ENCODE measurements around the gene SLC13A4.
"Not testable (repeated sequence)": the region's sequence is repeated elsewhere in the genome, so short reads cannot be mapped to it uniquely, and the experiment has no call there.

The SLC13A4 gene

GRCh38 chr7:135704074-135704473, 23.9 kb downstream of the SLC13A4 start:
- no peak for TF ChIP-seq CTCF (conservative IDR thresholded peaks at IDR 0.05)
- no peak overlapping the region for H3K27ac ChIP-seq

- TF ChIP-seq CTCF (conservative IDR thresholded peaks at IDR 0.05), result no peak
- no peak overlapping the region for H3K27ac ChIP-seq
Observed at GRCh38 chr7:135697276-135698049, 30.5 kb downstream of the SLC13A4 start.

- no peak overlapping the region for H3K27ac ChIP-seq
Observed at GRCh38 chr7:135693558-135693957, 34.4 kb downstream of the SLC13A4 start.

GRCh38 chr7:135692606-135693005, 35.4 kb downstream of the SLC13A4 start:
- not testable (repeated sequence) for H3K27ac ChIP-seq

More at GRCh38 chr7:135693558-135693957, 34.4 kb downstream of the SLC13A4 start:
- no peak for TF ChIP-seq CTCF (conservative IDR thresholded peaks at IDR 0.05)

- no peak for TF ChIP-seq CTCF (conservative IDR thresholded peaks at IDR 0.05)
- no peak overlapping the region for H3K27ac ChIP-seq
Observed at GRCh38 chr7:135692055-135692454, 35.9 kb downstream of the SLC13A4 start.

- TF ChIP-seq CTCF (conservative IDR thresholded peaks at IDR 0.05), result no peak
- no peak overlapping the region for H3K27ac ChIP-seq
Observed at GRCh38 chr7:135690566-135690965, 37.4 kb downstream of the SLC13A4 start.

GRCh38 chr7:135687466-135687865, 40.5 kb downstream of the SLC13A4 start:
- TF ChIP-seq CTCF (conservative IDR thresholded peaks at IDR 0.05), result no peak
- no peak overlapping the region for H3K27ac ChIP-seq

GRCh38 chr7:135685306-135686084, 42.5 kb downstream of the SLC13A4 start:
- no peak overlapping the region for H3K27ac ChIP-seq
- TF ChIP-seq CTCF (conservative IDR thresholded peaks at IDR 0.05), result no peak

All from VCaP (cell line).